Measurements from ENCODE around the gene ACSM4.

ACSM4 gene

DNA sequence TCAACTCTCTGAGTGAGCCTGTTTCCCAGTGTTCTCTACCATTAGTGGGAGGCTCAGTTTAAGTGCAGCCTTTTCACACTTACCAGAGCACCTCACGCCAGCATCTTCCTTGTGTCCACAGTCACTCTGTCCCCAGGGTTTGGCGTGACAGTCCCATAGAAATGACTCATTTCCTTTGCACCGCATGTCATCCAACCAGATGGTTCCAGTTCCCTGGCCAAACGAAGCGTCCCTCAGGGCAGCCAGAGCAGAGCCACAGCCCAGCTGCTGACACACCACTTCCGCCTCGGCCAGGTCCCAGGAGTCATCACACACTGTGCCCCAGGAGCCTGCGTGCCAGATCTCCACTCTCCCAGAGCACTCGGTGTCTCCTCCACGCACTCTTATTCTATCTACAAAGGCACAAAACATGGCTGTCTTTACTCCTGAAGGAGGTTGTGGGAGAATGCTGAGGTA lies 65.4 kb downstream of the ACSM4 start:
- Histone ChIP-seq H3K36me3 (ENCODE audit: control insufficient read depth, insufficient read depth, low read length) (no peaks in the 10 kb centered on the region), H3K4me3 (ENCODE audit: low read depth, low read length) (no peak overlapping the region), H3K4me1 (ENCODE audit: control insufficient read depth, insufficient read depth, low read length) (no peaks in the 10 kb centered on the region), H3K9me3 (ENCODE audit: control insufficient read depth, insufficient read depth, low read length) (no peaks in the 10 kb centered on the region), H3K27me3 (ENCODE audit: control insufficient read depth, insufficient read depth, low read length) (no peaks in the 10 kb centered on the region), H3K9ac (ENCODE audit: low read depth, low read length) (no peak overlapping the region), H3K27ac (ENCODE audit: low read depth, low read length) (no peak overlapping the region)

DNA sequence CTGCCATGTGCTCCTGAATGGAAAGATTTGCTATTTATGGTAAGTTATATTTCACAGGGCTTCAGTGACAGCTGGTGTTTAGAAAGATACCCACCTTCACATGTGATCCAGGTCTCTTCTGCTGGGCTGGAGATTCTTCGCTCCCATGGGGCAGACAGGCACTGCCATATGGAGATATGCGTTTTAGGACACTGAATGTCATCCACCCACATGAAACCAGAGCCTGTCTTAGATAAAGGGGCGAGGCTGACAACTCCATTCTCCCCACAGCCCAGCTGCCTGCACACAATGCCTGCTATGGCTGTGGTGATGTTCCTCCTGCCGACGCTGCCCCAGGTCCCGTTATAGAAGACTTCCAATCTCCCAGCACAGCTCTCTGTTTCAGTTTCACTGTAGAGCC lies 69.4 kb downstream of the ACSM4 start:
- Histone ChIP-seq H3K4me3 (ENCODE audit: low read depth, low read length) (no peak overlapping the region), H3K27me3 (ENCODE audit: control insufficient read depth, insufficient read depth, low read length) (no peaks in the 10 kb centered on the region), H3K4me1 (ENCODE audit: control insufficient read depth, insufficient read depth, low read length) (no peaks in the 10 kb centered on the region), H3K27ac (ENCODE audit: low read depth, low read length) (no peak overlapping the region), H3K9ac (ENCODE audit: low read depth, low read length) (no peak overlapping the region), H3K36me3 (ENCODE audit: control insufficient read depth, insufficient read depth, low read length) (no peaks in the 10 kb centered on the region), H3K9me3 (ENCODE audit: control insufficient read depth, insufficient read depth, low read length) (no peaks in the 10 kb centered on the region)

DNA sequence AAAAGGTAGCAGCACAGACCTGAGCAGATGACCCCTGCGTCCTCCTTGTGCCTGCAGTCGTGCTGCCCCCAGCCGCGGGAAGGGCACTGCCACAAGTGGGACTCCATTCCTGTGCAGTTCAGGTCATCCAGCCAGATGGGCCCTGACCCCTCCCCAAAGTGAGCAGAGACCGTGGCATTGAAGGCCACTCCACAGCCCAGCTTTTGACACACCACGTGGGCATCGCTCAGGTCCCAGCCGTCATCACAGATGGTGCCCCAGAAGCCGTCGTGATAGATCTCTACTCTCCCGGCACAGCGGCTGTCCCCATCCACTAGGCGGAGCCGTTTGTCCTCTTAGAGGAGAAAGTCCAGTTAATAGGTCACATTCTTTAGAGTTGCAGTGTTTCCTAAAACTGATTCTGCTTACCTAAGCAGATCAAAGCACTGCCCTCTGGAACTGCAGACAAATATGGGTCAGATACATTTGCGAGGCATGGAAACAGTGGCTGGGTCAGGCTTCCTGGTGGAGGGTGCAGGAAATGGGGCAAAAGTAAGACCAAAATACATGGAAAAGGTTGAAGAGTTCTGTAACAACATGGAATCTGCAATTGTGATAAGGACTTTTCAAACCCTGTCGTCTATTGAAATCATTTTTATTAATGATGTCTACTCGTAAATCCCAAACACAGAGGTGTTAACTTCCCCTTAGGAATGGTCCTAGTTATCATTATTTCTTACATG lies 70.7 kb downstream of the ACSM4 start:
- no peak overlapping the region for H3K4me3 ChIP-seq (ENCODE audit: low read depth, low read length)
- no peaks in the 10 kb centered on the region for H3K36me3 ChIP-seq (ENCODE audit: control insufficient read depth, insufficient read depth, low read length)
- H3K9me3 ChIP-seq (ENCODE audit: control insufficient read depth, insufficient read depth, low read length): no peaks in the 10 kb centered on the region
- H3K9ac ChIP-seq (ENCODE audit: low read depth, low read length): no peak overlapping the region
- no peak overlapping the region for H3K27ac ChIP-seq (ENCODE audit: low read depth, low read length)
- H3K27me3 ChIP-seq (ENCODE audit: control insufficient read depth, insufficient read depth, low read length): no peaks in the 10 kb centered on the region
- H3K4me1 ChIP-seq (ENCODE audit: control insufficient read depth, insufficient read depth, low read length): no peaks in the 10 kb centered on the region

DNA sequence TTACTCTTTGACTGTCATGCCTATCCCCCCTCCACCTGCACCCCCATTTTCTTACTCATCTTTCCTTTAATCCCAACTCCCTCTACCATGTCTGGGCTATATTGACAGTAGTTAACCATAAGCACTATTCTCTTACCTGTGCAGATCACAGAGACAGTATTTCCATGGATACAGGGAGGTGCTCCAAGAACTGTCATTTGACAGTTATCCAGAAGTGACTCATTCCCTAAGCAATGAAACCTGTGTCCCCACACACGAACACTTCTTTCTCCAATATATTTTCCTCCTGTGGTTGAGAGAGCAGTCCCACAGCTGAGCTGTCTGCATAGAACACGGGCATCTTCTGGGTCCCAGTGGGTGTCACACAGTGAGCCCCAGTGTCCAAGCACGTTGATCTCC lies 71.3 kb downstream of the ACSM4 start:
- Histone ChIP-seq H3K36me3 (ENCODE audit: control insufficient read depth, insufficient read depth, low read length) (no peaks in the 10 kb centered on the region), H3K9ac (ENCODE audit: low read depth, low read length) (no peak overlapping the region), H3K9me3 (ENCODE audit: control insufficient read depth, insufficient read depth, low read length) (peaks cover 3% of the 10 kb centered on the region; the same call in 1 of the 2 replicates), H3K4me3 (ENCODE audit: low read depth, low read length) (no peak overlapping the region), H3K4me1 (ENCODE audit: control insufficient read depth, insufficient read depth, low read length) (no peaks in the 10 kb centered on the region), H3K27me3 (ENCODE audit: control insufficient read depth, insufficient read depth, low read length) (no peaks in the 10 kb centered on the region), H3K27ac (ENCODE audit: low read depth, low read length) (no peak overlapping the region)

DNA sequence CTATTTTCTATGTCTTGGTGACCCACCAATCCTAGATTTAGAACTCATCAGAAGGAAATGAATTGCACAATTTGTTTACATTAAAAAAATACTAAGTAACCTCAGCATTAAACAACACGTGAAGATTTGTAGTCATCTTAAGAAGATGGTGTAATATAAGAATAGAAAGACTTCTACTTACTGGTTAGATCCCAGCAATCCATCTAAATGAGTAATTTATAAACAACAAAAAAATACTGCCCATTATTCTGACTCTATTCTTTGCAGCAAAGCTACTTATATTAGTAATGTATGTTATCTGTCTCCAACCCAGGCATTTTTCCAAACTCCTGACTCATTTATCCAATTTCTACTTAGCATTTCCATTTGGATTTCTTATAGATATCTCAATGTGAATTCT lies 72.3 kb downstream of the ACSM4 start:
- H3K9ac ChIP-seq (ENCODE audit: low read depth, low read length): no peak overlapping the region
- H3K27me3 ChIP-seq (ENCODE audit: control insufficient read depth, insufficient read depth, low read length): no peaks in the 10 kb centered on the region
- H3K4me3 ChIP-seq (ENCODE audit: low read depth, low read length): no peak overlapping the region
- H3K9me3 ChIP-seq (ENCODE audit: control insufficient read depth, insufficient read depth, low read length): peaks cover 4% of the 10 kb centered on the region; the same call in 1 of the 2 replicates
- H3K4me1 ChIP-seq (ENCODE audit: control insufficient read depth, insufficient read depth, low read length): no peaks in the 10 kb centered on the region
- H3K27ac ChIP-seq (ENCODE audit: low read depth, low read length): no peak overlapping the region
- H3K36me3 ChIP-seq (ENCODE audit: control insufficient read depth, insufficient read depth, low read length): no peaks in the 10 kb centered on the region

Data from HUES48 (cell line).